ENCODE data around the gene CASK. TPM values are rescaled to one million over a fixed set of nuclear protein-coding genes. Genes with fewer than 3 reads are reported as not detected.

CASK gene
- total and polyA plus RNA-seq, 2 of the 13 experiments (the other 11 are each of a cell fraction or from before 2014, with no cell fraction given): 14.5 to 16.0 TPM

- H4K20me1 ChIP-seq (ENCODE audit: insufficient read depth, low read length): no peaks in the 10 kb centered on the region
- TF ChIP-seq ZNF460 (CRISPR knock-in tag; IDR thresholded peaks at IDR 0.05; ENCODE audit: borderline replicate concordance): no peak
- TF ChIP-seq TRAFD1 (CRISPR knock-in tag; IDR thresholded peaks at IDR 0.05; ENCODE audit: borderline replicate concordance): no peak
- no peak for TF ChIP-seq RBFOX2 (IDR thresholded peaks at IDR 0.05; ENCODE audit: low read depth, low read length)
- no peak for TF ChIP-seq MNT (IDR thresholded peaks at IDR 0.05)
- TF ChIP-seq ZNF251 (CRISPR knock-in tag; IDR thresholded peaks at IDR 0.05): no peak
- no peaks in the 10 kb centered on the region for H3K4me1 ChIP-seq (ENCODE audit: insufficient read depth, low read length)
- intact Hi-C loops (cut with micrococcal nuclease; ENCODE audit: unreplicated experiment) (no loop called here), in situ Hi-C loops (cut with HindIII; ENCODE audit: extremely low pct_ligation_motif_present, low pct_unique_long_range_greater_than_20kb) (no loop called here)
- no peak overlapping the region for H2AFZ ChIP-seq (ENCODE audit: low read length)
- no peak for ATAC-seq
- H3K27ac ChIP-seq (ENCODE audit: extremely low read length, insufficient read depth, low read length): no peak overlapping the region
- ChIA-PET CTCF (ENCODE audit: low intra/inter-chr PET ratio, low total read pairs) (no interaction called here), POLR2A (no interaction called here)
- no peak overlapping the region for H3K4me3 ChIP-seq (replicated peaks in 1 of 3; ENCODE audit: insufficient read depth in 1 of 3, low read depth in 2 of 3, low read length in 3 of 3)
- no peaks in the 10 kb centered on the region for H3K79me2 ChIP-seq (ENCODE audit: insufficient read depth, low read length)
- WGBS (ENCODE audit: low lambda C conversion rate): 100% methylated on average over 2 of the region's 2 CpGs
- no peak overlapping the region for H3K4me2 ChIP-seq (ENCODE audit: low read depth, low read length)
- no peak overlapping the region for H3K9ac ChIP-seq (ENCODE audit: insufficient read depth, low read depth, low read length)
- H3K27me3 ChIP-seq (ENCODE audit: control insufficient read depth in 1 of 2, insufficient read depth in 2 of 2, low read length in 2 of 2): no peaks in the 10 kb centered on the region
- H3K36me3 ChIP-seq (replicated peaks in 1 of 2; ENCODE audit: control insufficient read depth in 1 of 2, insufficient read depth in 2 of 2, low read length in 2 of 2): no peaks in the 10 kb centered on the region
- no peak for FAIRE-seq
- DNase-seq (ENCODE audit: low spot score): no peak
- no peaks in the 10 kb centered on the region for H3K9me3 ChIP-seq (ENCODE audit: low read length)
- BruUV-seq (replicated peaks): no TSS peak
Observed at GRCh38 chrX:41630091-41630490, 293.3 kb downstream of the CASK start.

- H2AFZ ChIP-seq (ENCODE audit: low read length): no peak overlapping the region
- H3K9me3 ChIP-seq (ENCODE audit: low read length): no peaks in the 10 kb centered on the region
- no peaks in the 10 kb centered on the region for H3K36me3 ChIP-seq (replicated peaks in 1 of 2; ENCODE audit: control insufficient read depth in 1 of 2, insufficient read depth in 2 of 2, low read length in 2 of 2)
- ChIA-PET CTCF (ENCODE audit: low intra/inter-chr PET ratio, low total read pairs) (no interaction called here), POLR2A (no interaction called here)
- no peaks in the 10 kb centered on the region for H3K79me2 ChIP-seq (ENCODE audit: insufficient read depth, low read length)
- H3K4me3 ChIP-seq (replicated peaks in 1 of 3; ENCODE audit: insufficient read depth in 1 of 3, low read depth in 2 of 3, low read length in 3 of 3): no peak overlapping the region
- BruUV-seq (replicated peaks): no TSS peak
- H4K20me1 ChIP-seq (ENCODE audit: insufficient read depth, low read length): no peaks in the 10 kb centered on the region
- no peak for DNase-seq (ENCODE audit: low spot score)
- no peak for FAIRE-seq
- ATAC-seq: no peak
- H3K27ac ChIP-seq (ENCODE audit: extremely low read length, insufficient read depth, low read length): no peak overlapping the region
- H3K4me1 ChIP-seq (ENCODE audit: insufficient read depth, low read length): no peaks in the 10 kb centered on the region
- no peak overlapping the region for H3K9ac ChIP-seq (ENCODE audit: insufficient read depth, low read depth, low read length)
- H3K27me3 ChIP-seq (ENCODE audit: control insufficient read depth in 1 of 2, insufficient read depth in 2 of 2, low read length in 2 of 2): no peaks in the 10 kb centered on the region
- intact Hi-C loops (cut with micrococcal nuclease; ENCODE audit: unreplicated experiment) (no loop called here), in situ Hi-C loops (cut with HindIII; ENCODE audit: extremely low pct_ligation_motif_present, low pct_unique_long_range_greater_than_20kb) (no loop called here)
- 95% methylated on average over 1 of the region's 1 CpG for WGBS (ENCODE audit: low lambda C conversion rate)
- H3K4me2 ChIP-seq (ENCODE audit: low read depth, low read length): no peak overlapping the region
- TF ChIP-seq MYPOP (CRISPR knock-in tag; IDR thresholded peaks at IDR 0.05): no peak
- TF ChIP-seq ZNF280B (CRISPR knock-in tag; IDR thresholded peaks at IDR 0.05; ENCODE audit: borderline replicate concordance): no peak
- TF ChIP-seq CREM (IDR thresholded peaks at IDR 0.05): no peak
- no peak for TF ChIP-seq CREM (CRISPR knock-in tag; IDR thresholded peaks at IDR 0.05)
- no peak for TF ChIP-seq ZNF709 (CRISPR knock-in tag; IDR thresholded peaks at IDR 0.05)
- TF ChIP-seq MIER3 (CRISPR knock-in tag; IDR thresholded peaks at IDR 0.05; ENCODE audit: borderline replicate concordance): no peak
Observed at GRCh38 chrX:41629539-41629938, 293.8 kb downstream of the CASK start.

Measured in HepG2 (cell line).